GM12891 (cell line): ENCODE data around the gene ZCCHC18.
"Not testable (repeated sequence)": the region's sequence is repeated elsewhere in the genome, so short reads cannot be mapped to it uniquely, and the experiment has no call there.

Experiments used
- DNase-seq: peaks from one replicate; pipeline ENCODE4 v3.0.0; 2011; ENCODE audit warnings: low spot score; ENCODE audit not compliant: insufficient read length
- FAIRE-seq: peaks from 2 replicates; lab custom pipeline; 2011; peaks lifted over from hg19 to GRCh38; lab: Jason Lieb, UNC
- PAX5 ChIP-seq: IDR thresholded peaks from 2 replicates; pipeline ENCODE4 v1.6.1; 2011; ENCODE audit warnings: low read length, moderate library complexity, mild to moderate bottlenecking; ENCODE audit not compliant: insufficient read depth, severe bottlenecking
- POLR2A ChIP-seq: IDR thresholded peaks from 2 replicates; pipeline ENCODE4 v1.6.1; 2011; ENCODE audit warnings: low read depth, low read length, control low read depth
- POLR2AphosphoS5 ChIP-seq: IDR thresholded peaks from 2 replicates; pipeline ENCODE4 v1.6.1; 2011; ENCODE audit warnings: low read depth, low read length, control low read depth
- POU2F2 ChIP-seq: IDR thresholded peaks from 2 replicates; pipeline ENCODE4 v1.6.1; 2011; ENCODE audit warnings: low read depth, mild to moderate bottlenecking, control low read depth, low read length, moderate library complexity
- SPI1 ChIP-seq: IDR thresholded peaks from 2 replicates; pipeline ENCODE4 v1.6.1; 2011; ENCODE audit warnings: low read depth, low read length, control low read depth
- TAF1 ChIP-seq: IDR thresholded peaks from 2 replicates; pipeline ENCODE4 v1.6.1; 2011; ENCODE audit warnings: low read depth, low read length, control low read depth

The ZCCHC18 gene

GRCh38 chrX:104104676-104105075, 7.6 kb upstream of the ZCCHC18 start:
- no peak for TF ChIP-seq POU2F2
- no peak for TF ChIP-seq POLR2AphosphoS5
- no peak for TF ChIP-seq SPI1
- TF ChIP-seq POLR2A = no peak
- TF ChIP-seq PAX5 = no peak
- no peak for TF ChIP-seq TAF1
- FAIRE-seq (no peak), DNase-seq (no peak)

GRCh38 chrX:104105330-104106262, 6.7 kb upstream of the ZCCHC18 start:
- FAIRE-seq = no peak
- TF ChIP-seq POU2F2 = no peak
- TF ChIP-seq PAX5 = no peak
- TF ChIP-seq TAF1 = no peak
- TF ChIP-seq SPI1 = no peak
- no peak for TF ChIP-seq POLR2A
- no peak for TF ChIP-seq POLR2AphosphoS5
- DNase-seq = no peak

GRCh38 chrX:104108955-104109354, 3.4 kb upstream of the ZCCHC18 start:
- TF ChIP-seq POU2F2 (no peak), POLR2AphosphoS5 (no peak), POLR2A (no peak), PAX5 (no peak), SPI1 (no peak), TAF1 (no peak)
- DNase-seq (no peak), FAIRE-seq (peak; percentile 84)

- DNase-seq = not testable (repeated sequence)
- peak; percentile 99 for FAIRE-seq
These were observed 1.7 kb upstream of the ZCCHC18 start for GRCh38 chrX:104110491-104111240.

GRCh38 chrX:104113222-104113965, 1.1 kb downstream of the ZCCHC18 start:
- FAIRE-seq (peak; percentile 95), DNase-seq (peak; percentile 14)
- TF ChIP-seq SPI1 (no peak), POLR2AphosphoS5 (no peak), POLR2A (no peak), POU2F2 (no peak), PAX5 (no peak), TAF1 (no peak)

- no peak for FAIRE-seq
- TF ChIP-seq POLR2AphosphoS5 = no peak
- no peak for TF ChIP-seq SPI1
- no peak for TF ChIP-seq TAF1
- no peak for TF ChIP-seq POLR2A
- TF ChIP-seq PAX5 = no peak
- no peak for TF ChIP-seq POU2F2
- no peak for DNase-seq
These were observed 5.4 kb downstream of the ZCCHC18 start for GRCh38 chrX:104117759-104118158.

- DNase-seq (no peak), FAIRE-seq (peak; percentile 88)
- no peak for TF ChIP-seq PAX5
- no peak for TF ChIP-seq POLR2A
- no peak for TF ChIP-seq SPI1
- no peak for TF ChIP-seq TAF1
- no peak for TF ChIP-seq POLR2AphosphoS5
- no peak for TF ChIP-seq POU2F2
These were observed 6.4 kb downstream of the ZCCHC18 start for GRCh38 chrX:104118765-104119164.

GRCh38 chrX:104122829-104123228, 10.5 kb downstream of the ZCCHC18 start:
- FAIRE-seq = peak; percentile 63

GRCh38 chrX:104126856-104127255, 14.5 kb downstream of the ZCCHC18 start:
- DNase-seq (no peak), FAIRE-seq (no peak)
- TF ChIP-seq SPI1 (no peak), TAF1 (no peak), POLR2A (no peak), POU2F2 (no peak), POLR2AphosphoS5 (no peak), PAX5 (no peak)

More at GRCh38 chrX:104122829-104123228, 10.5 kb downstream of the ZCCHC18 start:
- TF ChIP-seq SPI1 (peak; percentile 46; the same call in 1 of the 2 replicates), POU2F2 (no peak), PAX5 (no peak), POLR2A (no peak), POLR2AphosphoS5 (no peak), TAF1 (no peak)
- no peak for DNase-seq
